Liver (tissue), 9 donors: ENCODE results near the gene PHIP. TPM values are rescaled to one million over a fixed set of nuclear protein-coding genes. Genes with fewer than 3 reads are reported as not detected.

Experiments
- DNase-seq: peaks from one replicate; pipeline ENCODE4 v3.0.0-alpha.2; 2017; ENCODE audit warnings: low spot score
- H3K27ac ChIP-seq, 2 donors: one replicate each; pipeline ENCODE4 v1.7.0; 2013; ENCODE audit warnings: inconsistent platforms in 2 of 2, low read length in 2 of 2, control low read depth in 1 of 2, low read depth in 1 of 2, mild to moderate bottlenecking in 1 of 2
- H3K27me3 ChIP-seq, 4 donors: one replicate each; pipeline versions ENCODE4 v1.6.1 to v1.7.0; 2013; ENCODE audit warnings: low read length in 3 of 4, inconsistent platforms in 1 of 4, mild to moderate bottlenecking in 1 of 4, moderate library complexity in 1 of 4; ENCODE audit not compliant: control insufficient read depth in 4 of 4, insufficient read depth in 4 of 4
- H3K36me3 ChIP-seq, 4 donors: one replicate each; pipeline versions ENCODE4 v1.6.1 to v1.7.0; 2013; ENCODE audit warnings: low read length in 3 of 4, mild to moderate bottlenecking in 3 of 4, low read depth in 1 of 4, moderate library complexity in 1 of 4; ENCODE audit not compliant: control insufficient read depth in 4 of 4, insufficient read depth in 3 of 4
- H3K4me1 ChIP-seq, 4 donors: one replicate each; pipeline versions ENCODE4 v1.6.1 to v1.7.0; 2013; ENCODE audit warnings: low read length in 3 of 4, mild to moderate bottlenecking in 3 of 4, moderate library complexity in 1 of 4; ENCODE audit not compliant: control insufficient read depth in 4 of 4, insufficient read depth in 4 of 4
- H3K4me3 ChIP-seq, 3 donors: one replicate each; pipeline versions ENCODE4 v1.6.1 to v1.7.0; 2013; ENCODE audit warnings: low read length in 3 of 3, control low read depth in 1 of 3, low read depth in 1 of 3, mild to moderate bottlenecking in 1 of 3
- H3K9ac ChIP-seq, 2 donors: one replicate each; pipeline ENCODE4 v1.7.0; 2013; ENCODE audit warnings: low read length in 2 of 2, mild to moderate bottlenecking in 2 of 2, moderate library complexity in 2 of 2, control low read depth in 1 of 2, low read depth in 1 of 2
- H3K9me3 ChIP-seq, 4 donors: one replicate each; pipeline versions ENCODE4 v1.6.1 to v1.7.0; 2013; ENCODE audit warnings: low read length in 3 of 4; ENCODE audit not compliant: control insufficient read depth in 4 of 4
- ATF3 ChIP-seq: IDR thresholded peaks from 2 replicates; pipeline ENCODE4 v1.6.1; 2016; ENCODE audit warnings: antibody characterized with exemption
- EGR1 ChIP-seq, 2 donors: IDR thresholded peaks; 2 replicates each; pipeline ENCODE4 v1.6.1; 2016 to 2018; ENCODE audit warnings: antibody characterized with exemption in 2 of 2, low read depth in 2 of 2
- FOXA1 ChIP-seq: IDR thresholded peaks from 2 replicates; pipeline ENCODE4 v1.6.1; 2016; ENCODE audit warnings: antibody characterized with exemption
- GABPA ChIP-seq, 2 donors: IDR thresholded peaks in 1 of 2; conservative IDR thresholded peaks in 1 of 2; 2 replicates each; pipeline ENCODE4 v1.6.1; 2016; ENCODE audit warnings: antibody characterized with exemption in 2 of 2, mild to moderate bottlenecking in 1 of 2, moderate library complexity in 1 of 2
- HNF4A ChIP-seq, 2 donors: conservative IDR thresholded peaks; 2 replicates each; pipeline ENCODE4 v1.6.1; 2016; ENCODE audit warnings: antibody characterized with exemption in 2 of 2, mild to moderate bottlenecking in 2 of 2
- HNF4G ChIP-seq: IDR thresholded peaks from 2 replicates; pipeline ENCODE4 v1.6.1; 2016; ENCODE audit warnings: antibody characterized with exemption
- JUND ChIP-seq, 2 donors: IDR thresholded peaks; 2 replicates each; pipeline ENCODE4 v1.6.1; 2016; ENCODE audit warnings: antibody characterized with exemption in 2 of 2
- RAD21 ChIP-seq, 2 donors: IDR thresholded peaks; 2 replicates each; pipeline ENCODE4 v1.6.1; 2016; ENCODE audit warnings: antibody characterized with exemption in 2 of 2, mild to moderate bottlenecking in 2 of 2
- REST ChIP-seq: IDR thresholded peaks from 2 replicates; pipeline ENCODE4 v1.6.1; 2016; ENCODE audit warnings: antibody characterized with exemption, mild to moderate bottlenecking
- RXRA ChIP-seq, 2 donors: IDR thresholded peaks; 2 replicates each; pipeline ENCODE4 v1.6.1; 2017 to 2018; ENCODE audit warnings: antibody characterized with exemption in 2 of 2, mild to moderate bottlenecking in 1 of 2
- SP1 ChIP-seq: IDR thresholded peaks from 2 replicates; pipeline ENCODE4 v1.6.1; 2018; ENCODE audit warnings: antibody characterized with exemption, mild to moderate bottlenecking
- YY1 ChIP-seq: IDR thresholded peaks from 2 replicates; pipeline ENCODE4 v1.6.1; 2016; ENCODE audit warnings: antibody characterized with exemption, mild to moderate bottlenecking
- WGBS: extraction: QIAGEN DNeasy Blood & Tissue Kit; methylation state at CpG from one replicate; pipeline ENCODE4 v1.1.7; 2013; 5-methylcytosine and 5-hydroxymethylcytosine counted together
- polyA plus RNA-seq, 2 donors: library from polyadenylated mRNA; stranded (reverse) in 1 of 2; unstranded in 1 of 2; fragments of 200-250 nt in 1 of 2; fragments of >200 nt in 1 of 2; fragmentation: Nextera tagmentation in 1 of 2; extraction: Ambion mirVana in 1 of 2; gene quantifications; one replicate each; pipeline versions ENCODE4 v1.2.1 to v1.2.3, GENCODE V29; 2013 to 2015
- total RNA-seq, 2 donors: library from RNA; depleted of rRNA; stranded (reverse); fragments of >200 nt; gene quantifications; one replicate each; pipeline ENCODE4 v1.2.3, GENCODE V29; 2014
- donor health status: healthy.
- donor health status: healthy.
- donor health status: healthy.
- donor health status: healthy.
- donor health status: healthy.

The PHIP gene
- total and polyA plus RNA-seq, 4 donors: 1.6 to 22.4 (median 9.4) TPM

- Histone ChIP-seq H3K4me1 (no peaks in the 10 kb centered on the region), H3K9me3 (no peaks in the 10 kb centered on the region), H3K4me3 (no peak overlapping the region), H3K27me3 (no peaks in the 10 kb centered on the region), H3K36me3 (no peaks in the 10 kb centered on the region), H3K27ac (no peak overlapping the region), H3K9ac (no peak overlapping the region)
- TF ChIP-seq REST: no peak
- no peak for DNase-seq
Measured at GRCh38 chr6:79111549-79111948, 33.5 kb upstream of the PHIP start.

- DNase-seq: no peak
- WGBS: 94% methylated on average over 2 of the region's 2 CpGs
- no peaks in the 10 kb centered on the region for H3K36me3 ChIP-seq
Measured at GRCh38 chr6:79101164-79101563, 23.1 kb upstream of the PHIP start.

More at GRCh38 chr6:79101164-79101563, 23.1 kb upstream of the PHIP start:
- Histone ChIP-seq H3K9me3 (no peaks in the 10 kb centered on the region), H3K9ac (no peak overlapping the region), H3K27me3 (no peaks in the 10 kb centered on the region), H3K4me3 (no peak overlapping the region), H3K4me1 (no peaks in the 10 kb centered on the region), H3K27ac (no peak overlapping the region)
- TF ChIP-seq EGR1 (IDR thresholded peaks at IDR 0.05; ENCODE audit: low read depth in 2 of 2) (no peak), YY1 (no peak), RXRA (IDR thresholded peaks at IDR 0.05) (no peak), ATF3 (no peak), REST (no peak), SP1 (no peak), JUND (IDR thresholded peaks at IDR 0.05) (no peak), RAD21 (IDR thresholded peaks at IDR 0.05) (no peak), HNF4G (no peak), GABPA (IDR thresholded peaks at IDR 0.05 in 1 of 2, conservative IDR thresholded peaks at IDR 0.05 in 1 of 2) (no peak), FOXA1 (no peak), HNF4A (conservative IDR thresholded peaks at IDR 0.05) (no peak)
